Heart left ventricle (tissue), 16 donors: Measurements from ENCODE around the gene USE1. TPM values are rescaled to one million over a fixed set of nuclear protein-coding genes. Genes with fewer than 3 reads are reported as not detected.
A peak's percentile ranks its signal among the peaks of the same experiment; 100 is the strongest.

Experiments
- ATAC-seq, 4 donors: fragments of 200-7000 bp; cut with Tn5 transposase; one replicate each; pipeline ENCODE4 v1.9.1; 2020 to 2022; ENCODE audit warnings: moderate library complexity in 4 of 4, mild to moderate bottlenecking in 3 of 4, moderate number of reproducible peaks in 1 of 4
- DNase-seq, 5 donors: peaks; one replicate each; pipeline ENCODE4 v3.0.0-alpha.2; 2020
- H3K27ac ChIP-seq, 12 donors: fragments of 200-600 bp; sonication (generic) in 4 of 12; one replicate each; pipeline versions ENCODE4 v1.5.0 to v1.8.0; 2016 to 2022; ENCODE audit warnings: mild to moderate bottlenecking in 2 of 12
- H3K27me3 ChIP-seq, 9 donors: fragments of 200-600 bp; sonication (generic) in 2 of 9; one replicate each; pipeline versions ENCODE4 v1.5.1 to v1.8.0; 2016 to 2022; ENCODE audit warnings: mild to moderate bottlenecking in 3 of 9
- H3K36me3 ChIP-seq, 9 donors: fragments of 200-600 bp; sonication (generic) in 2 of 9; one replicate each; pipeline versions ENCODE4 v1.5.0 to v1.8.0; 2018 to 2022; ENCODE audit warnings: mild to moderate bottlenecking in 2 of 9
- H3K4me1 ChIP-seq, 12 donors: fragments of 200-600 bp; sonication (generic) in 4 of 12; one replicate each; pipeline versions ENCODE4 v1.5.0 to v1.8.0; 2016 to 2022; ENCODE audit warnings: mild to moderate bottlenecking in 3 of 12
- H3K4me3 ChIP-seq, 12 donors: fragments of 200-600 bp; sonication (generic) in 4 of 12; one replicate each; pipeline versions ENCODE4 v1.5.0 to v1.8.0; 2017 to 2022; ENCODE audit warnings: mild to moderate bottlenecking in 9 of 12, moderate library complexity in 4 of 12
- H3K9me3 ChIP-seq, 12 donors: fragments of 200-600 bp; sonication (generic) in 4 of 12; one replicate each; pipeline versions ENCODE4 v1.5.0 to v1.8.0; 2016 to 2022; ENCODE audit warnings: mild to moderate bottlenecking in 1 of 12
- CTCF ChIP-seq, 12 donors: fragments of 200-600 bp; sonication (generic) in 4 of 12; IDR thresholded peaks; one replicate each; pipeline versions ENCODE4 v1.5.0 to v1.8.0; 2018 to 2022; ENCODE audit warnings: antibody characterized with exemption in 12 of 12, mild to moderate bottlenecking in 5 of 12
- POLR2A ChIP-seq, 2 donors: fragments of 450-650 bp; IDR thresholded peaks; one replicate each; pipeline ENCODE4 v1.6.1; 2017; ENCODE audit warnings: antibody characterized with exemption in 2 of 2, mild to moderate bottlenecking in 2 of 2, moderate library complexity in 2 of 2
- WGBS, 4 donors: extraction: QIAGEN DNeasy Blood & Tissue Kit in 2 of 4; methylation state at CpG; one replicate each; pipeline versions ENCODE4 v1.1.5 to v1.1.7; 2013 to 2018; 5-methylcytosine and 5-hydroxymethylcytosine counted together
- intact Hi-C, 10 donors: fragments of 100-400 bp; cut with DNase I; formaldehyde crosslinking; loops; one replicate each; pipeline versions ENCODE4 v1.11.1 to v1.14.2; 2022
- polyA plus RNA-seq, 2 donors: library from polyadenylated mRNA; stranded (reverse); fragments of 200-250 nt; gene quantifications; one replicate each; pipeline ENCODE4 v1.2.3, GENCODE V29; 2013
- total RNA-seq, 9 donors: library from RNA; depleted of rRNA in 2 of 9; stranded (reverse); fragments of >200 nt in 2 of 9; fragmentation: NEBNext Ultra II Directional in 3 of 9; extraction: Animal tissue kit (Norgen Biotek cat#: 25700) in 3 of 9; gene quantifications; one replicate each; pipeline versions ENCODE4 v1.1.0 to v1.2.4, GENCODE V29; 2016 to 2023
- donor health status: ischemic (EF 13 %, LVEDD 7.1; RV severe dilation, severe dysfunction).
- donor health status: healthy with polysubstance abuse.
- donor health status: DM: no; HTN: yes; CAD: no.
- donor health status: DM: no; HTN: no; CAD: no.
- donor health status: ischemic (EF 25% LVEDD 6.9; RV normal size, moderate dysfunction).
- donor health status: ischemic (EF 25% LVEDD 5.7; RV mildly dilated, moderate dysfunction).
- donor health status: healthy.
- donor health status: DM: yes; HTN: yes; CAD: no.
- donor health status: ischemic (EF 35%, LVEDD 5.7; RV mildly dilated, moderate dysfunction).
- donor health status: nonischemic (EF 11% LVEDD 7.7; RV severe dilation, severe dysfunction).
- donor health status: DM: yes; HTN: yes; CAD: no.
- donor health status: PGD.
- donor health status: ischemic (EF 29% LVEDD 5.4; RV normal size, mild dysfunction).
- donor health status: nonischemic (EF 23%, LVEDD 6.1; RV moderate dilation, normal function).

USE1 gene
- total and polyA plus RNA-seq, 11 donors, result 22.5 to 69.6 (median 26.7) TPM

GRCh38 chr19:17242431-17243208 is 27.5 kb downstream of the USE1 start:
- no peak for DNase-seq
- Histone ChIP-seq H3K4me3 (peak overlapping the region in 6 of 12 donors; percentile 86 to 96 (median 88)), H3K4me1 (peaks cover 6 to 46% (median 28%) of the 10 kb centered on the region in 12 donors), H3K9me3 (no peaks in the 10 kb centered on the region), H3K27ac (peak overlapping the region in 11 of 12 donors; percentile 49 to 94 (median 86)), H3K36me3 (peaks cover 0 to 28% (median 9%) of the 10 kb centered on the region in 9 donors), H3K27me3 (no peaks in the 10 kb centered on the region)
- intact Hi-C loops, result loop anchor here in 1 of 10 donors (5.0 kb wide), 1 partner anchor 35 kb away; no protein-coding TSS in a partner anchor
- 54 to 72% (median 65%) methylated on average over 7 to 8 of the region's 8 CpGs for WGBS, 4 donors
- no peak for ATAC-seq
- TF ChIP-seq POLR2A (IDR thresholded peaks at IDR 0.05), result no peak
- TF ChIP-seq CTCF (IDR thresholded peaks at IDR 0.05), result no peak

DNA sequence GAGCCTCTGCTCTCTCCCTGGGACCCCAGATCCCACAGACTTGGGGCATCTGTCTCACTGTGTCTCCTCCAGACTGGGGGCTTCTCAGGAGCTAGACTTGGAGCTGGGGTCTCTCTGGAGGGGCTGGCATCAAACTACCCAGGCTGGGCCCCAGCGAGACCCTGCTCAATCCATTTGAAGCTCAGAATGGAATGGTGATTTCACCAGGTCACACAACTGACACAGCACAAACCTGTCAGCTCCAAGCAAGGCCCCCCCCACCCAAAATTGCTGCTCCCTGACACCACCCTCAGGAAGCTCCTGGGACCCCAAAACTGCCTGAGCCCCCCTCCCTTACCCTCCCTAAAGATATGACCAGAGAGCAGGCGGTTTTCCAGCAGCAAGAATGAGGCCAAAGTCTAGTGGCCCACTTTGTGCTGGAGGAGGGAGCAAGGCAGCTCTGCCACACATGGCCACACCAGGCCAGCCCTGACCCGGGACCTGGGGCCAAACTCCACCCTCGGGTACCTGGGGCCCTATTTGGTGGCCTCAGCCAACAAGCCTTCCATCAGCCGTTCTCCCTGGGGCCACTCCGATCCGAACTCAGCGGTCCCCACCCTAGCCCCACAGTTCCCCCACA is 28.2 kb downstream of the USE1 start:
- H3K27me3 ChIP-seq, result no peaks in the 10 kb centered on the region
- peak overlapping the region; percentile 62 to 96 (median 88) for H3K4me3 ChIP-seq
- peak in 1 of 4 donors; percentile 7 for ATAC-seq
- intact Hi-C loops, result loop anchor here in 1 of 10 donors (5.0 kb wide), 1 partner anchor 36 kb away; no protein-coding TSS in a partner anchor
- DNase-seq, result no peak
- peaks cover 6 to 46% (median 28%) of the 10 kb centered on the region in 12 donors for H3K4me1 ChIP-seq
- H3K27ac ChIP-seq, result peak overlapping the region; percentile 64 to 94 (median 87)
- 19 to 34% (median 25%) methylated on average over 5 to 8 of the region's 8 CpGs for WGBS, 4 donors
- TF ChIP-seq POLR2A (IDR thresholded peaks at IDR 0.05) (no peak), CTCF (IDR thresholded peaks at IDR 0.05) (no peak)
- no peaks in the 10 kb centered on the region for H3K9me3 ChIP-seq
- peaks cover 0 to 22% (median 4%) of the 10 kb centered on the region in 9 donors for H3K36me3 ChIP-seq

DNA sequence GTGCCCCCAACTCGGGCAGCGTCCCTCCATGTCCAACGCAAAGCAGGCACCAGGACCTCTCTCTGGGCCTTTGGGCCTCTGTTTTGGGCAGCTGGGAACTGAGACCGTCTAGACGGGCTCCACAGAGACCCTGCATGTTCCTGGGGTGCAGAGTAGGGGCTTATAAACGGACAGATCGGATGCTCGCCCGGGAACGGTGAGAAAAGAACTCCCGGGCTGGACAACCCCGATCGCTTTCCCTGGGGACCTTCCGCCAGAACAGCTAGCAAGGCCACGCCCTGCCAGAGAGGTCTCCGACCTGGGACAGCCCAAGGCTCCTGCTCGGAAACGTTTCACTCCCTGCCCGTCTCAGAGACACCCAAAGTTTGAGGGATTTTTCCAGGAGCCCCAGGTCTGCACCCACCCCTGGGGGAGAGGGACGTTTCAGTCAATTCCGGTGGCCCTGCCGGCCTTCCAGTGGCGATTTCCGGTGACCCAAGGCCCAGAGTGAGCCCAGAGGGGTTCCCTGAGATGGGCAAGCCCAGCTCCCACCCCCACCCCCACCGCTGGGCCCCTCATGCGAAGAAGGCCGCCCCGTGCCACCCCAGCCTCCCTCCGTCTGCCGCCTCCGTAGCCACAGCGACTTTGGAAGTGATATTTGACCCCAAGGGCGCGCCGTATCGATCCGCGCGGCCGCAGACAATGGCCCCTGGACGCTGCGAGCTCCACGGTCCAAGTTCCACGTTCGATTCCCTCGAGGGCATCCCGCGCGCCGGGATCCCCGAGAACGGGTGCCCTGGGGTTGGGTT is 28.9 kb downstream of the USE1 start:
- no peaks in the 10 kb centered on the region for H3K9me3 ChIP-seq
- peaks cover 0 to 18% (median 0%) of the 10 kb centered on the region in 9 donors for H3K36me3 ChIP-seq
- intact Hi-C loops, result loop anchor here in 1 of 10 donors (5.0 kb wide), 1 partner anchor 37 kb away; no protein-coding TSS in a partner anchor
- 4 to 11% (median 8%) methylated on average over 15 to 52 of the region's 52 CpGs for WGBS, 4 donors
- no peak for TF ChIP-seq CTCF (IDR thresholded peaks at IDR 0.05)
- H3K27ac ChIP-seq, result peak overlapping the region; percentile 64 to 94 (median 87)
- H3K4me1 ChIP-seq, result peaks cover 6 to 46% (median 28%) of the 10 kb centered on the region in 12 donors
- peak in 3 of 4 donors; percentile 9 to 43 (median 19) for ATAC-seq
- no peaks in the 10 kb centered on the region for H3K27me3 ChIP-seq
- peak overlapping the region; percentile 62 to 96 (median 88) for H3K4me3 ChIP-seq
- DNase-seq, result peak; percentile 71 to 86 (median 82)
